Measurements from ENCODE around the gene OOSP1.

- no peak for TF ChIP-seq CTCF (conservative IDR thresholded peaks at IDR 0.05; ENCODE audit: low read depth in 2 of 2)
- no peak for TF ChIP-seq CREB1 (CRISPR knock-in tag; IDR thresholded peaks at IDR 0.05; ENCODE audit: low read depth)
- TF ChIP-seq EZH2 (IDR thresholded peaks at IDR 0.05; ENCODE audit: low read depth, unreplicated experiment), result no peak
- no peak for TF ChIP-seq REST (IDR thresholded peaks at IDR 0.05; ENCODE audit: unreplicated experiment)
- TF ChIP-seq POLR2AphosphoS5 (IDR thresholded peaks at IDR 0.05; ENCODE audit: low read depth), result no peak
- no peak for TF ChIP-seq EZH2phosphoT487 (IDR thresholded peaks at IDR 0.05; ENCODE audit: unreplicated experiment)
- TF ChIP-seq ZNF114 (CRISPR knock-in tag; IDR thresholded peaks at IDR 0.05), result no peak
- no peak for TF ChIP-seq ZNF331 (CRISPR knock-in tag; IDR thresholded peaks at IDR 0.05; ENCODE audit: low read depth)
- TF ChIP-seq STAT1 (IDR thresholded peaks at IDR 0.05; ENCODE audit: unreplicated experiment), result no peak
- TF ChIP-seq JUNB (IDR thresholded peaks at IDR 0.05; ENCODE audit: unreplicated experiment), result no peak
Observed at GRCh38 chr11:59966201-59966600, 28.0 kb downstream of the OOSP1 start.
